ENCODE data around the gene CCDC92.

- TF ChIP-seq GATA3 (IDR thresholded peaks at IDR 0.05; ENCODE audit: low read depth, low read length), result no peak
- no peak for TF ChIP-seq GATA2 (IDR thresholded peaks at IDR 0.05; ENCODE audit: low read depth, low read length)
Measured at GRCh38 chr12:123995023-123995748, 22.6 kb upstream of the CCDC92 start.

Measured in SH-SY5Y (cell line).